Fibroblast of mammary gland (primary cell): ENCODE data around the gene ADPRM.

Experiments
- DNase-seq: peaks from one replicate; pipeline ENCODE4 v3.0.0-alpha.2; 2010; ENCODE audit warnings: low read depth
- H3K4me3 ChIP-seq: 2 replicates; pipeline ENCODE4 v1.5.1; 2011; ENCODE audit warnings: low read depth, mild to moderate bottlenecking, low read length, moderate library complexity; ENCODE audit not compliant: control insufficient read depth
- CTCF ChIP-seq: conservative IDR thresholded peaks from 2 replicates; pipeline ENCODE4 v1.5.1; 2011; ENCODE audit warnings: low read depth, low read length, inconsistent platforms; ENCODE audit not compliant: control insufficient read depth, insufficient read depth

The ADPRM gene

DNA sequence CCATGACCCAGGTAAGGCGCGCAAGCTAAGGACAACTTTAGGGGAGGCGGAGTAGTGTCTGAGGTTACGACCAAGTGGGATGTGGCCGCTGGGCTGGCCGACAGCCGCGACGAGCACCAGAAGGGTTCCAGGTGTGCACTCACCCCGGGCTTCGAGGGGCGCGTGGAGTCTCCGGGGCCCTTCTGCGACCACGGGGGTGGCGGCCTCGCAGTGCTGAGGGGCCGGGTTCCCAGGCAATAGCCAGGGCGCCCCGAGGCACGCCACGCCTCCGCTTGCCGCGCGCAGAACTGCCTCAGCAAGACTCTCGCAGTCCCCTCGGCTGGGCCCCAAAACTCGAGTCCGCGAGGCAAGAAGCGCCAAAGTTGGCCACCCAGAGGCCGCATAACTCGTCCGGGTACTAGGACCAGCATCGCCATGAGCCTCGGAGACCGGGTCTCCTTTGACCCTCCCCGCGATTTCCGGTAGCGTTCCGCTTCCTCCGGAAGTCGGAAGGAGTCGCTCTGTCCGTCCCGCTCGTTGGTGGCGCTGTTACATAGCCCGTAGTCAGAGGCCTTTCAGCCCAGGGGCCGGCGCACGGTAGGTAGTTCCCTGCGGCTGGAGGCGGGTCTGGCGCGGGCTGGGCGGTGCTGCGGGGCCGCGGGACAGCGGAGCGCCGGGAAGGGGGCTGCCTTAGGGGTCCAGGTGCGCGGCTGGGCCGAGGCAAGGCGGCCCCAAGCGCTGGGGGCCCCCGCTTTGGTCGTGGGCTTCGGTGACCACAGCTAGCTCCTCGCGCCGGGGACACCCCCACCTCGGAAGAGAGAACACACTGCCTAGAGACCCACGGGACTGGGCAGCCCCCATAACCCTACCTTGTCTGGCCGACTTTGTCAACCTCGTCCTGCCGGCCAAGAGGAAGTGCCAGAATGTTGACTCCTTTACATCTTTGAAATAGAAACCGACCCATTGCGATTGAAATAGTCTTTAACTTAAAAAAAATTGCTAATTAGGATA lies at the start of gene ADPRM, which contains the start of gene SCO1:
Gene ADPRM, plus strand, starts transcription at position 503 of the 990 bp plus-strand sequence. CDS start 7,333 bp downstream, outside the sequence.
Gene SCO1, minus strand, starts transcription at position 442 of the 990 bp plus-strand sequence. Its CDS starts 26 bp downstream, at position 416.
- peak; percentile 29 for TF ChIP-seq CTCF
- peak within 1 kb of the TSS; percentile 95 for H3K4me3 ChIP-seq
- peak; percentile 92 for DNase-seq

DNA sequence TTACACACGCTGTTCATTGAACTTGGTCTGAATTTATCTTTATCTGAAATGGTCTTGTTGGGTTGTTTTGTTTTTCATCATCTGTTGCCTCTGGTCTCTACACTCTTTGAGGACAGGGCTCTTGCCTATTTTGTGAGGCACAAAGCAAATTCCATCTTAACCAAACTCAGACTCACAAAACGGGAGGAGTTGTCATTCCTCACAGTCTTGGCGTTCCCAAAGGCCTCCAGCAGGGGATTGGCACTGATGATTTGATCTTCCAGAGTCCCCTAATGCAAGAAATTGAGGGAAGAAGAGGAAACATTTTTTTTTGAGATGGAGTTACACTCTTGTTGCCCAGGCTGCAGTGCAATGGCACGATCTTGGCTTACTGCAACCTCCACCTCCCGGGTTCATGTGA lies 49.0 kb upstream of the ADPRM start:
- H3K4me3 ChIP-seq = no peak overlapping the region
- TF ChIP-seq CTCF = no peak
- no peak for DNase-seq

- TF ChIP-seq CTCF = no peak
These were observed 48.4 kb upstream of the ADPRM start for GRCh38 chr17:10648956-10649355.

GRCh38 chr17:10649602-10650001 lies 47.8 kb upstream of the ADPRM start:
- DNase-seq = no peak
- TF ChIP-seq CTCF = no peak
- H3K4me3 ChIP-seq = no peak overlapping the region

More at GRCh38 chr17:10648956-10649355, 48.4 kb upstream of the ADPRM start:
- peak; percentile 31 for DNase-seq
- H3K4me3 ChIP-seq = no peak overlapping the region

DNA sequence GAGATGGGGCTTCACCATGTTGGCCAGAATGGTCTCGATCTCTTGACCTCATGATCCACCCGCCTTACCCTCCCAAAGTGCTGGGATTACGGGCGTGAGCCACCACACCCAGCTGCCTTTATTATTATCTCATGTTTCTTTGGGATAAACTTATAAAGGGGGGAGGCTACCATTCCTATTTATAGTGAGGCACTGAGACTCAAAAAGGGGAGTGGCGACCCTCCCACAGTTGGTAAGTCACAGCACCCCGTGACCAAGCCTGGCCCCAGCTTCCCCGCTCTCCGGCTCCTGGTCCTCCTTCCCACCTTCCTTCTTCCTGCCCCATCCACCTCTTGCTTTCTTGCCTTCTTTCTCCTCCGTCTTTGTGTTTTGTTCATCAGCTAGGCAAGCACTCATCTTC lies 45.5 kb upstream of the ADPRM start:
- no peak overlapping the region for H3K4me3 ChIP-seq
- TF ChIP-seq CTCF = no peak
- DNase-seq = no peak

- DNase-seq = peak; percentile 29
- H3K4me3 ChIP-seq = no peak overlapping the region
- no peak for TF ChIP-seq CTCF
These were observed 44.3 kb upstream of the ADPRM start for GRCh38 chr17:10652984-10653659.
